SKM-1 (cell line): ENCODE data around the gene REG1B.

Experiments used
- DNase-seq: peaks from one replicate; lab custom pipeline; 2025; ENCODE audit not compliant: unreplicated experiment; lab: John Stamatoyannopoulos, UW

Gene REG1B

GRCh38 chr2:79087785-79088364 lies at the start of gene REG1B:
Gene REG1B (minus strand): TSS chr2:79087993. CDS start chr2:79087612, 381 bp downstream.
- DNase-seq, result no peak

DNA sequence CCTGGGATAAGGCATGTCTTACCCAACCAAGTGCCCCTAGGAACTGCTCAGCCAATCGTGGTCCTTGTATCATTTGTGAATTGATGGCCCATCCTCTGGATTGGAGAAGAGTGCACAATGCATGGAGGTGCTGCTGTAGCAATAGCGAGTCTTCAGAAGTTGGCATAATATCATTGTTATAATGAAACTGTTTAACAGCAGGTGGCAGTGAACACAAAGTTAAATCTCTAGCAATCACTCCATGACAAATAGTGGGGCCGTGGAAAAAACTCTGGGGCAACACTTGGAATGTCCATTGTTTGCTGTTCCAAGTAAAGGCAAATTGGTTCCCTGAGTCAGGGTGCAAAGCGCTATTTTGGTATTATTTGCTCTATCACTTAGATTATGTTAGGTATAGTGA lies 43.9 kb upstream of the REG1B start:
- no peak for DNase-seq

GRCh38 chr2:79129804-79130203 lies 42.0 kb upstream of the REG1B start:
- no peak for DNase-seq

GRCh38 chr2:79129260-79129659 lies 41.5 kb upstream of the REG1B start:
- DNase-seq, result no peak

GRCh38 chr2:79128406-79128805 lies 40.6 kb upstream of the REG1B start:
- DNase-seq, result no peak

- DNase-seq, result no peak
These were observed 37.9 kb upstream of the REG1B start for GRCh38 chr2:79125721-79125985.

DNA sequence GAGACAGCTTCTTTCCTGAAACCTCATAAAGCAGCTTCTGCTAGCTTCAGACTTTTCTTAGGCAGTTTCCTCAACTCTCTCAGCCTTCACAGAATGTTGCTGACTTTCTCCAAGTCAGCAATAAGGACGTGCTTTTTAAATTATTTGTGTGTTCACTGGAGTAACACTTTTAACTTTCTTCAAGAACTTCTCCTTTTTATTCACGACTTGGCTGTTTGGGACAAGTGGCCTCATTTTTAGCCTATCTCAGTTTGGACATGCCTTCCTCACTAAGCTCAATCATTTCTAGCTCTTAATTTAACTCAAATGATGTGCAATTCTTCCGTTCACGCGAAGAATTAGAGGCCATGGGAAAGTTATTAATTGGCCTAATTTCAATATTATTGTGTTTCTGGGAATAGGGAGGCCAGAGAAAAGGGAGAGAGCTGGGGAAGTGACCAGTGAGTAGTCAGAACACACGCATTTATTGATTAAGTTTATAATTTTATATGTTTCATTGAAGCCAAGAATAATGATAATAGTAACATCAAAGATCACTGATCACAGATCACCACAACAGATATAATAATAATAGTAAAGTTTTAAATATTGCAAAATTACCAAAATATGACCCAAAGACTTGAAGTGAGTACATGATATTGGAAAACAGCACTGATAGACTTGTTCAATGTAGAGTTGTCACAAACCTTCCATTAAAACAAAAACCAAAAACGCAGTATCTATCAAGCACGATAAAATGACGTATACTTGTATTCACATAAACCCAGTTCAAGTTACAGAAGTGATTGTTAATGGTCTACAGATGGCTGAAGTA lies 37.3 kb upstream of the REG1B start:
- DNase-seq, result no peak

DNA sequence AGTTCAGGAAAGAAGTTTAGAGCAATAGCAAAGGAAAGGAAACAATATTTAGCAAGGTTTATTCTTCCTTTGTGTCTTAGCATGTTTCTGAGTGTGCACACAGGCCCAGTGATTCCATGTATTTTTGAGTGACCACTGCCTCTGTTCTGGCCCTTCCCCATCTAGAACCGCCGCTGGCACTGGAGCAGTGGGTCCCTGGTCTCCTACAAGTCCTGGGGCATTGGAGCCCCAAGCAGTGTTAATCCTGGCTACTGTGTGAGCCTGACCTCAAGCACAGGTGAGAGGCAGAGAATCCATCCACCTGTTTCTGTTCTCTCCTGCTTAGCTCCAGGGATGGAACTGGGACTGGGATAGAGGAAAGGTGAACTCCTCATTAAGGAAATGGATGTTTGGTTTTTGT lies 34.9 kb upstream of the REG1B start:
- no peak for DNase-seq

- no peak for DNase-seq
These were observed 32.5 kb upstream of the REG1B start, which contains the start of gene REG1A for GRCh38 chr2:79120194-79120713. Gene REG1A (plus strand): TSS chr2:79120488. CDS start chr2:79120862, 374 bp downstream.

- DNase-seq, result no peak
These were observed 29.5 kb upstream of the REG1B start for GRCh38 chr2:79116997-79117928.

DNA sequence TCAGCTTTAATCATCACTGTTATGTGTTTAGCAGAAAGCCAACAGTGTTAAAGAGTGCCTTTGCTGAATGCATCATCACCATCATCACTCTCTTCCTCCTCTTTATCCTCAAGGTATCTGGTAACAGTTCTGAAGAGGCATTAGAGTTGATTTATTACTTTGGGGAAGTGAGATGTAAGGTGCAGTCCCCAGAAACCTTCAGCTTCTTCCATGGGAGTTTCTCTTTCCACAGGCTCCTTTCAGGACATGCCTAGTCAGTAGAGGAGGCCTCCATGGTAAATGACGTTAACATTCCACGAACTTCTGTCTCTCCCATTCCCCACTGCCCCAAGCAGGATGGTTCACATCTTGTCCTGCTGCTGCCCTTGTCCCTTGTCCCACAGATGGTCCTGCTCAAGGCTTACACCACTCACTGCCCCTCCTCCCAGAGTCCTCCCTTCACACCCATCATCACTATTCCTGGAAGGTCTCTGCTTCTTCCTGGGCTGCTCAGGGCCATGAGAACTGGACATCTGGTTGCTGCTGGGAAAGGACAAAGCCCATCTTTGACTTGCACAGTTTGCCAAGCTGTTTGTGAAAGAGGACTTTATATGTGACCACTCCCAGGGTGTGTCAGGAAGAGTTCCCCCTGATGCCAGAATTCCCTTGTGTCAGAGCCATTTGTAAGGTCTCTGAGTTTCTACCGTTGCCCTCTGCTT lies 27.2 kb upstream of the REG1B start:
- no peak for DNase-seq

- DNase-seq, result no peak
These were observed 24.5 kb upstream of the REG1B start for GRCh38 chr2:79112269-79112668.

DNA sequence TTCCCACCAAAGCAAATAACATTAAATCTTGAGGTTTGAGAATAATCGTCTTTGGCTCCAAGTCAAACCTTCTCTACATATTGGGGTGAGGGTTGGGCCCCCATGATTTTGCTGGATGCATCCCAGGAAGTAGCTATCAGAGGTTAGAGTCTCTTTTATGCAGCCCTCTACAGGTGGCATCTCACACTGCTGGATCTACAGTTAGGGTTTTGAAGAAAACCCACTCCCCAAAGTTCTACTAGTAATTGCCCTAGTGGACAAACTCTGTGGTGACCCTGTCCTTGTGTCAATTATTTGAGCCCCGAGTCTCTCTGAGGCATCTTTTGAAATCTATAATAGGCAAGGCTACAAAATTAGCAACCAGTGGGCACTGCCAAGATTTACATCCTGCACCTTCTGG lies 17.5 kb upstream of the REG1B start:
- DNase-seq, result no peak

DNA sequence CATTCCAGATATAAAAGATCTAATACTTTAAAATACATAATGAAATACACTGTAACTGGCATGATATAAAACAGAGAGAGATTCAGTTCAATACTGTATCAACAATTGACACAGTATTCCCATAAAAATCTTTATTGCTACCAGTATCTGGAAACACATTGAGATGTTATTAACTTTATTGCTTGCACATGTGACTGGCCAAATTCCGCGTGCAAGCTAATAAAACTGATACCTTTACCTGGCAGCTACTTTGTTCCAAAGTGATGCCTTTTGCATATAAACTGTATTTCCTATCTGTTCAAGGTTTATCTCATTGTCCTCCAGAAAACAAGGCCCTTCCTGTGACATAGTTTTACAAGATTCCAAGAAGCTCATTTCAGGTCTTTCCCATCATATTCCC lies 15.4 kb upstream of the REG1B start:
- no peak for DNase-seq

DNA sequence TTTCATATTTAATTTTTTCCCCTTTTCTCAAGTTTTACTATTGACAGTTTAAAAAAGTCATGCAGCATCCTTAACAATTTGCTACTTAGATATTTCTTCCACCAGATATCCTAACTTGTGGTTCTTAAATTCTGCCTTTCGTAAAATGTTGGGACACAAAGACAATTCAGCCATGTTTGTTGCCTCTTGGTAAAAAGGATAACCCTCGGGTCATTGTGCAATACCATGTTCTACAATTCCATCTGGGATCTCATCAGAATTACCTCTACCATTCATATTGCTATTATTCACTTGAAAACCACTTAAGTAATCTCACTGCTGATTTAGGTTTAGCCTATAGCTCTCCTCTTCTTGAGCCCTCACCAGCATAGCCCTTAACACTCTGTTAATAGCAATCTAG lies 13.2 kb upstream of the REG1B start:
- no peak for DNase-seq

DNA sequence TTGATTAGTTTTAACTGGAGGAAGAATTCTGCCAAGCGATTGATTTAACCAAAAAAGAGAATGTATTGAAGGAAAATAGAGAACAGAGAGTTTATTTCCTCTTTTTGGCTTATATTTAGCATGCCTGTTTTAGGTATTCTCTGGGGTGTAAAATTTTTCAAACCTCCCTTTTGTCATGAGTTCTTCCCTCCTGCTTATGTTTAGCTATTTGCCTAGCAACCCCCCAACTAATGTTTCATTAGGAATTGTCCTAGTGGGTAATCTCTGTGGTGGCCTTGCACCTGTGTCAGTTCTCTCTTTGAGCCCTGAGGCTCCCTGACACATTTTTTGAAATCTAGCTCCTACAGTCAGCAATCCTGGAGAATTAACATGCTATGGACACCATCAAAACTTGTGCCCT lies 12.5 kb upstream of the REG1B start:
- DNase-seq, result no peak

DNA sequence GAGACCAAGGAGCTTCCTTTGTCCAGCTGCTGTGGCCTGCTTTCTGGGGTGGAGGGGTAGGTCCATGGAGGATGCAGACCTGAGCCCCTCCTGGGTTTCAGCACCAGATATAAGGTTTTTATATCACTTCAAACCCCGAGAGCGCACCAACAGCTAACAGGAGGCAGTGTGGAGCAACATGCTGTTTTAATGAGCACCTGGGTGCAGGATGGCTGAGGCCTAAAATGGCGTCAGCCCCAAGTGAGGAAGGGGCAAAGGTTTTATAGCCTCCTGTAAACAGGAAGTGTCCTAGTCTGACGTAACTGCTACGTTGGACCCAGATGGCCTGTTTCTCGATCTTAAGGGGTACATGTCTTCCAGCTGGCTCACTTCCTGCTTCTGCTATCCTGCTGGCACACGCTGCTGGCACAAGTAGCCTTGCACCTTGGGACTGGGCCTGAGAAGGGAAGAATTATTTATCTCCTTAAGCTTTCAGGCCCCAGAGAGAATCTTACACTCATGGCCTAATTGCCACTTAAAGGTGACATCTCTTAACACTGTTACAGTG lies 11.4 kb upstream of the REG1B start:
- DNase-seq, result no peak

DNA sequence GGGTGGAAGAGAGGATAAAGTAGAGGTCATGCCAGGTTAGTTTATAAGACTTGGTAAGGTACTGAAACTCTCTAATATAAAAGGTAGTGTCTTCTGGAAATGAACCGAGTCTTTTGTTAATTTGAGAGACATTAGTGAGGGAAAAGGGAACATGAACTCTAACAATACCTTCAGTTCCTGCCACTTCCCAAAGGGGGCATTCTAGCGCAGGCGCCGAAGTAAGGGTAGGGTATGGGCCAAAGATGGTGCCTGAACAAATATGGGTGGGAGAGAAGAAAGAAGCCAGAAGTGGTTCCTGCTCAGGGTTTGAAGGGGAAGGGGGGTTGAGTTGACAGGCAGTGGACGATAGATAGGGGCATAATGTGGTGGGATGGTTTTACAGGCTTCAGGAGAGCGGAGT lies 10.1 kb upstream of the REG1B start:
- DNase-seq, result no peak

DNA sequence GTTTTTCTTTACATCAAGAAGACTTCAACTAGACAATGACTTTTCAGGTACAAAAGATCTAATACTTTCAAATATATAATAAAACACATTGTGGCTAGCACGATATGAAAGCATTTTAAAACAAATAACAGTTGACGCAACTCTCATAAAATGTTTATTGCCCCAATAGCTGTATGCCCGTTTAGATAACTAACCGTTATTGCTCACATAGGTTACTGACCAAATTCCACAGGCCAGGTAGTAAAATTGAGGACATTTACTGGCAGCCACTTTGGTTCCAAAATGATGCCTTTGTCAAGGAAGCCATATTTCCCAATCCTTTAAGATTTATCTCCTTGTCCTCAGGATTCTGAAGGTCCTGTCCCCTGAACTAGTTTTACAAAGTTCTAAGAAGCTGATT lies 2.9 kb upstream of the REG1B start:
- DNase-seq, result no peak

DNA sequence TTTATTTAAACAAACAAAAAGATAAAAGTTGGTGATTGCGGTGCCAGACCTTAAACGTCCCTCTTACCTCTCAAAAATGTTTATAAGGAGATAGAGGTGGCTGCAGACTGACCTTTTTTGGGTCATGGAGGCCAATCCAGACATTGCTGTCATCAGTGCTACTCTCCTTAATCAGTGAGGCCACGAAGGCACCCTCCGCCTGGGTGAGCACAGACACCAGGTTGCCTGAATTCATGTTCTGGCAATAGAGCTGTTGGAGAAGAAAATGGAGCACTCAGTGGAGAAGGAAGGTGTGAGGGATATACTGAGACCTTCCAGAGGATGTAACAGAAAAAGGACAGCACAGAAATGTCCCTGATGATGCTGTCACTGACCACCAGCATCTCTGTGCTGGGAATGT lies 1.5 kb downstream of the REG1B start:
- DNase-seq, result no peak

GRCh38 chr2:79085382-79085781 lies 2.4 kb downstream of the REG1B start:
- DNase-seq, result no peak
